ENCODE results near the gene KREMEN1. TPM values are rescaled to one million over a fixed set of nuclear protein-coding genes. Genes with fewer than 3 reads are reported as not detected.

The KREMEN1 gene
- total and polyA plus RNA-seq, 2 experiments from 2014 or later = 1.8 to 3.8 TPM

DNA sequence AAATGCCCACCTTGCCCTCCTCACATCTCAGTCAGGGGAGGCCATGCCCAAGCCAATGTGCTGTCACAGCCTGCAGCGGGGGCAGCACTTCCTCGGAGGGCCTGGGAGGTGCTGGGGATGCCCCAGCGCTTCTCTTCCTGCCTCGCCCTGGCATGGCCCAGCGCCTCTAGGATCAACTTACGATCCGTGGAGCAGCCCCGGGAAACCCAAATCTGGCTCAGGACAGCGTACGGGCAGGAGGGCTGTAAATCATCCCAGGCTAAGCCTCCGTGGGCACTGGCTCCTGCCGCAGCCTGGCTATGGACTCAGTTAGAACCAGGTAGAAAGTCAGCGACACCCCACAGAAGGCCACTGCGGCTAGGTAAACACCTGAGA lies 71.9 kb downstream of the KREMEN1 start:
- H3K4me3 Mint-ChIP-seq = no peak overlapping the region
- Histone ChIP-seq H3K79me2 (replicated peaks; ENCODE audit: insufficient read depth) (no peaks in the 10 kb centered on the region), H3K36me3 (ENCODE audit: insufficient read depth) (peaks cover 3% of the 10 kb centered on the region; the same call in 1 of the 2 replicates), H3K27me3 (ENCODE audit: insufficient read depth) (no peaks in the 10 kb centered on the region), H4K20me1 (replicated peaks; ENCODE audit: insufficient read depth) (no peaks in the 10 kb centered on the region), H3K27ac (ENCODE audit: low read depth) (no peak overlapping the region), H3K4me3 (no peak overlapping the region), H3F3A (replicated peaks; ENCODE audit: low read depth) (0 out of 2 replicates have a peak, but pooled peaks cover 4% of the 10 kb centered on the region), H3K4me2 (no peak overlapping the region), H3K9me2 (ENCODE audit: insufficient read depth) (no peaks in the 10 kb centered on the region), H3K4me1 (ENCODE audit: insufficient read depth) (peaks cover 25% of the 10 kb centered on the region), H2AFZ (no peak overlapping the region)
- no peaks in the 10 kb centered on the region for H3K9me3 Mint-ChIP-seq
- peaks cover 9% of the 10 kb centered on the region for H3K27me3 Mint-ChIP-seq (ENCODE audit: insufficient read depth, low read depth, poor library complexity)
- no peak overlapping the region for H3K27ac Mint-ChIP-seq
- TF ChIP-seq JUNB (IDR thresholded peaks at IDR 0.05; ENCODE audit: unreplicated experiment) = no peak
- TF ChIP-seq NANOG (IDR thresholded peaks at IDR 0.05; ENCODE audit: borderline replicate concordance) = no peak
- TF ChIP-seq EZH2phosphoT487 (IDR thresholded peaks at IDR 0.05; ENCODE audit: unreplicated experiment) = no peak
- TF ChIP-seq, protein P1, sequence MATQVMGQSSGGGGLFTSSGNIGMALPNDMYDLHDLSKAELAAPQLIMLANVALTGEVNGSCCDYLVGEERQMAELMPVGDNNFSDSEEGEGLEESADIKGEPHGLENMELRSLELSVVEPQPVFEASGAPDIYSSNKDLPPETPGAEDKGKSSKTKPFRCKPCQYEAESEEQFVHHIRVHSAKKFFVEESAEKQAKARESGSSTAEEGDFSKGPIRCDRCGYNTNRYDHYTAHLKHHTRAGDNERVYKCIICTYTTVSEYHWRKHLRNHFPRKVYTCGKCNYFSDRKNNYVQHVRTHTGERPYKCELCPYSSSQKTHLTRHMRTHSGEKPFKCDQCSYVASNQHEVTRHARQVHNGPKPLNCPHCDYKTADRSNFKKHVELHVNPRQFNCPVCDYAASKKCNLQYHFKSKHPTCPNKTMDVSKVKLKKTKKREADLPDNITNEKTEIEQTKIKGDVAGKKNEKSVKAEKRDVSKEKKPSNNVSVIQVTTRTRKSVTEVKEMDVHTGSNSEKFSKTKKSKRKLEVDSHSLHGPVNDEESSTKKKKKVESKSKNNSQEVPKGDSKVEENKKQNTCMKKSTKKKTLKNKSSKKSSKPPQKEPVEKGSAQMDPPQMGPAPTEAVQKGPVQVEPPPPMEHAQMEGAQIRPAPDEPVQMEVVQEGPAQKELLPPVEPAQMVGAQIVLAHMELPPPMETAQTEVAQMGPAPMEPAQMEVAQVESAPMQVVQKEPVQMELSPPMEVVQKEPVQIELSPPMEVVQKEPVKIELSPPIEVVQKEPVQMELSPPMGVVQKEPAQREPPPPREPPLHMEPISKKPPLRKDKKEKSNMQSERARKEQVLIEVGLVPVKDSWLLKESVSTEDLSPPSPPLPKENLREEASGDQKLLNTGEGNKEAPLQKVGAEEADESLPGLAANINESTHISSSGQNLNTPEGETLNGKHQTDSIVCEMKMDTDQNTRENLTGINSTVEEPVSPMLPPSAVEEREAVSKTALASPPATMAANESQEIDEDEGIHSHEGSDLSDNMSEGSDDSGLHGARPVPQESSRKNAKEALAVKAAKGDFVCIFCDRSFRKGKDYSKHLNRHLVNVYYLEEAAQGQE (IDR thresholded peaks at IDR 0.05; ENCODE audit: unreplicated experiment) = no peak
- TF ChIP-seq, protein P2, sequence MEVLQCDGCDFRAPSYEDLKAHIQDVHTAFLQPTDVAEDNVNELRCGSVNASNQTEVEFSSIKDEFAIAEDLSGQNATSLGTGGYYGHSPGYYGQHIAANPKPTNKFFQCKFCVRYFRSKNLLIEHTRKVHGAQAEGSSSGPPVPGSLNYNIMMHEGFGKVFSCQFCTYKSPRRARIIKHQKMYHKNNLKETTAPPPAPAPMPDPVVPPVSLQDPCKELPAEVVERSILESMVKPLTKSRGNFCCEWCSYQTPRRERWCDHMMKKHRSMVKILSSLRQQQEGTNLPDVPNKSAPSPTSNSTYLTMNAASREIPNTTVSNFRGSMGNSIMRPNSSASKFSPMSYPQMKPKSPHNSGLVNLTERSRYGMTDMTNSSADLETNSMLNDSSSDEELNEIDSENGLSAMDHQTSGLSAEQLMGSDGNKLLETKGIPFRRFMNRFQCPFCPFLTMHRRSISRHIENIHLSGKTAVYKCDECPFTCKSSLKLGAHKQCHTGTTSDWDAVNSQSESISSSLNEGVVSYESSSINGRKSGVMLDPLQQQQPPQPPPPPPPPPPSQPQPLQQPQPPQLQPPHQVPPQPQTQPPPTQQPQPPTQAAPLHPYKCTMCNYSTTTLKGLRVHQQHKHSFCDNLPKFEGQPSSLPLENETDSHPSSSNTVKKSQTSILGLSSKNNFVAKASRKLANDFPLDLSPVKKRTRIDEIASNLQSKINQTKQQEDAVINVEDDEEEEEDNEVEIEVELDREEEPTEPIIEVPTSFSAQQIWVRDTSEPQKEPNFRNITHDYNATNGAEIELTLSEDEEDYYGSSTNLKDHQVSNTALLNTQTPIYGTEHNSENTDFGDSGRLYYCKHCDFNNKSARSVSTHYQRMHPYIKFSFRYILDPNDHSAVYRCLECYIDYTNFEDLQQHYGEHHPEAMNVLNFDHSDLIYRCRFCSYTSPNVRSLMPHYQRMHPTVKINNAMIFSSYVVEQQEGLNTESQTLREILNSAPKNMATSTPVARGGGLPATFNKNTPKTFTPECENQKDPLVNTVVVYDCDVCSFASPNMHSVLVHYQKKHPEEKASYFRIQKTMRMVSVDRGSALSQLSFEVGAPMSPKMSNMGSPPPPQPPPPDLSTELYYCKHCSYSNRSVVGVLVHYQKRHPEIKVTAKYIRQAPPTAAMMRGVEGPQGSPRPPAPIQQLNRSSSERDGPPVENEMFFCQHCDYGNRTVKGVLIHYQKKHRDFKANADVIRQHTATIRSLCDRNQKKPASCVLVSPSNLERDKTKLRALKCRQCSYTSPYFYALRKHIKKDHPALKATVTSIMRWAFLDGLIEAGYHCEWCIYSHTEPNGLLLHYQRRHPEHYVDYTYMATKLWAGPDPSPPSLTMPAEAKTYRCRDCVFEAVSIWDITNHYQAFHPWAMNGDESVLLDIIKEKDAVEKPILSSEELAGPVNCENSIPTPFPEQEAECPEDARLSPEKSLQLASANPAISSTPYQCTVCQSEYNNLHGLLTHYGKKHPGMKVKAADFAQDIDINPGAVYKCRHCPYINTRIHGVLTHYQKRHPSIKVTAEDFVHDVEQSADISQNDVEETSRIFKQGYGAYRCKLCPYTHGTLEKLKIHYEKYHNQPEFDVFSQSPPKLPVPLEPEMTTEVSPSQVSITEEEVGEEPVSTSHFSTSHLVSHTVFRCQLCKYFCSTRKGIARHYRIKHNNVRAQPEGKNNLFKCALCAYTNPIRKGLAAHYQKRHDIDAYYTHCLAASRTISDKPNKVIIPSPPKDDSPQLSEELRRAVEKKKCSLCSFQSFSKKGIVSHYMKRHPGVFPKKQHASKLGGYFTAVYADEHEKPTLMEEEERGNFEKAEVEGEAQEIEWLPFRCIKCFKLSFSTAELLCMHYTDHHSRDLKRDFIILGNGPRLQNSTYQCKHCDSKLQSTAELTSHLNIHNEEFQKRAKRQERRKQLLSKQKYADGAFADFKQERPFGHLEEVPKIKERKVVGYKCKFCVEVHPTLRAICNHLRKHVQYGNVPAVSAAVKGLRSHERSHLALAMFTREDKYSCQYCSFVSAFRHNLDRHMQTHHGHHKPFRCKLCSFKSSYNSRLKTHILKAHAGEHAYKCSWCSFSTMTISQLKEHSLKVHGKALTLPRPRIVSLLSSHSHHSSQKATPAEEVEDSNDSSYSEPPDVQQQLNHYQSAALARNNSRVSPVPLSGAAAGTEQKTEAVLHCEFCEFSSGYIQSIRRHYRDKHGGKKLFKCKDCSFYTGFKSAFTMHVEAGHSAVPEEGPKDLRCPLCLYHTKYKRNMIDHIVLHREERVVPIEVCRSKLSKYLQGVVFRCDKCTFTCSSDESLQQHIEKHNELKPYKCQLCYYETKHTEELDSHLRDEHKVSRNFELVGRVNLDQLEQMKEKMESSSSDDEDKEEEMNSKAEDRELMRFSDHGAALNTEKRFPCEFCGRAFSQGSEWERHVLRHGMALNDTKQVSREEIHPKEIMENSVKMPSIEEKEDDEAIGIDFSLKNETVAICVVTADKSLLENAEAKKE (CRISPR knock-in tag; IDR thresholded peaks at IDR 0.05) = no peak
- TF ChIP-seq ZNF331 (CRISPR knock-in tag; IDR thresholded peaks at IDR 0.05; ENCODE audit: low read depth) = no peak
- TF ChIP-seq CREB1 (CRISPR knock-in tag; IDR thresholded peaks at IDR 0.05; ENCODE audit: low read depth) = no peak
- no peak for TF ChIP-seq STAT1 (IDR thresholded peaks at IDR 0.05; ENCODE audit: unreplicated experiment)
- TF ChIP-seq, protein P3, sequence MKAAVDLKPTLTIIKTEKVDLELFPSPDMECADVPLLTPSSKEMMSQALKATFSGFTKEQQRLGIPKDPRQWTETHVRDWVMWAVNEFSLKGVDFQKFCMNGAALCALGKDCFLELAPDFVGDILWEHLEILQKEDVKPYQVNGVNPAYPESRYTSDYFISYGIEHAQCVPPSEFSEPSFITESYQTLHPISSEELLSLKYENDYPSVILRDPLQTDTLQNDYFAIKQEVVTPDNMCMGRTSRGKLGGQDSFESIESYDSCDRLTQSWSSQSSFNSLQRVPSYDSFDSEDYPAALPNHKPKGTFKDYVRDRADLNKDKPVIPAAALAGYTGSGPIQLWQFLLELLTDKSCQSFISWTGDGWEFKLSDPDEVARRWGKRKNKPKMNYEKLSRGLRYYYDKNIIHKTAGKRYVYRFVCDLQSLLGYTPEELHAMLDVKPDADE (IDR thresholded peaks at IDR 0.05) = no peak
- TF ChIP-seq ZNF114 (CRISPR knock-in tag; IDR thresholded peaks at IDR 0.05) = no peak
- no peak for TF ChIP-seq EZH2 (IDR thresholded peaks at IDR 0.05; ENCODE audit: low read depth, unreplicated experiment)
- TF ChIP-seq, protein P4, sequence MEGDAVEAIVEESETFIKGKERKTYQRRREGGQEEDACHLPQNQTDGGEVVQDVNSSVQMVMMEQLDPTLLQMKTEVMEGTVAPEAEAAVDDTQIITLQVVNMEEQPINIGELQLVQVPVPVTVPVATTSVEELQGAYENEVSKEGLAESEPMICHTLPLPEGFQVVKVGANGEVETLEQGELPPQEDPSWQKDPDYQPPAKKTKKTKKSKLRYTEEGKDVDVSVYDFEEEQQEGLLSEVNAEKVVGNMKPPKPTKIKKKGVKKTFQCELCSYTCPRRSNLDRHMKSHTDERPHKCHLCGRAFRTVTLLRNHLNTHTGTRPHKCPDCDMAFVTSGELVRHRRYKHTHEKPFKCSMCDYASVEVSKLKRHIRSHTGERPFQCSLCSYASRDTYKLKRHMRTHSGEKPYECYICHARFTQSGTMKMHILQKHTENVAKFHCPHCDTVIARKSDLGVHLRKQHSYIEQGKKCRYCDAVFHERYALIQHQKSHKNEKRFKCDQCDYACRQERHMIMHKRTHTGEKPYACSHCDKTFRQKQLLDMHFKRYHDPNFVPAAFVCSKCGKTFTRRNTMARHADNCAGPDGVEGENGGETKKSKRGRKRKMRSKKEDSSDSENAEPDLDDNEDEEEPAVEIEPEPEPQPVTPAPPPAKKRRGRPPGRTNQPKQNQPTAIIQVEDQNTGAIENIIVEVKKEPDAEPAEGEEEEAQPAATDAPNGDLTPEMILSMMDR (conservative IDR thresholded peaks at IDR 0.05; ENCODE audit: low read depth in 2 of 2) = no peak
- TF ChIP-seq POLR2AphosphoS5 (IDR thresholded peaks at IDR 0.05; ENCODE audit: low read depth) = no peak
- DNase-seq (ENCODE audit: low spot score) (no peak), ATAC-seq (no peak)
- H3K36me3 Mint-ChIP-seq (ENCODE audit: low read depth) = 0 out of 3 replicates have a peak, but pooled peaks cover 3% of the 10 kb centered on the region
- peaks cover 30% of the 10 kb centered on the region for H3K4me1 Mint-ChIP-seq
